NB4 (cell line): Measurements from ENCODE around the gene TRIO.

ENCODE experiments used
- DNase-seq: peaks from one replicate; pipeline ENCODE4 v3.0.0; 2010; ENCODE audit warnings: low read depth
- H3K4me3 ChIP-seq: one replicate; pipeline ENCODE4 v1.5.1; 2011; ENCODE audit warnings: mild to moderate bottlenecking, low read depth, low read length, moderate library complexity
- MYC ChIP-seq: IDR thresholded peaks from 2 replicates; pipeline ENCODE4 v1.6.1; 2011; ENCODE audit warnings: low read depth, low read length
- POLR2A ChIP-seq: IDR thresholded peaks from 2 replicates; pipeline ENCODE4 v1.6.1; 2011; ENCODE audit warnings: mild to moderate bottlenecking; ENCODE audit not compliant: insufficient read length; ENCODE audit errors: extremely low read depth
- TF ChIP-seq, protein P1 (sequence below): IDR thresholded peaks from 2 replicates; pipeline ENCODE4 v1.6.1; 2011; ENCODE audit warnings: low read depth, low read length
- TF ChIP-seq, protein P2 (sequence below): IDR thresholded peaks from one replicate; pipeline ENCODE4 v1.5.1; 2012; ENCODE audit warnings: low read depth, low read length

TRIO gene

GRCh38 chr5:14220642-14221041 lies 77.5 kb downstream of the TRIO start:
- TF ChIP-seq, protein P1, sequence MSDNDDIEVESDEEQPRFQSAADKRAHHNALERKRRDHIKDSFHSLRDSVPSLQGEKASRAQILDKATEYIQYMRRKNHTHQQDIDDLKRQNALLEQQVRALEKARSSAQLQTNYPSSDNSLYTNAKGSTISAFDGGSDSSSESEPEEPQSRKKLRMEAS = no peak
- no peak for TF ChIP-seq POLR2A
- TF ChIP-seq, protein P2, sequence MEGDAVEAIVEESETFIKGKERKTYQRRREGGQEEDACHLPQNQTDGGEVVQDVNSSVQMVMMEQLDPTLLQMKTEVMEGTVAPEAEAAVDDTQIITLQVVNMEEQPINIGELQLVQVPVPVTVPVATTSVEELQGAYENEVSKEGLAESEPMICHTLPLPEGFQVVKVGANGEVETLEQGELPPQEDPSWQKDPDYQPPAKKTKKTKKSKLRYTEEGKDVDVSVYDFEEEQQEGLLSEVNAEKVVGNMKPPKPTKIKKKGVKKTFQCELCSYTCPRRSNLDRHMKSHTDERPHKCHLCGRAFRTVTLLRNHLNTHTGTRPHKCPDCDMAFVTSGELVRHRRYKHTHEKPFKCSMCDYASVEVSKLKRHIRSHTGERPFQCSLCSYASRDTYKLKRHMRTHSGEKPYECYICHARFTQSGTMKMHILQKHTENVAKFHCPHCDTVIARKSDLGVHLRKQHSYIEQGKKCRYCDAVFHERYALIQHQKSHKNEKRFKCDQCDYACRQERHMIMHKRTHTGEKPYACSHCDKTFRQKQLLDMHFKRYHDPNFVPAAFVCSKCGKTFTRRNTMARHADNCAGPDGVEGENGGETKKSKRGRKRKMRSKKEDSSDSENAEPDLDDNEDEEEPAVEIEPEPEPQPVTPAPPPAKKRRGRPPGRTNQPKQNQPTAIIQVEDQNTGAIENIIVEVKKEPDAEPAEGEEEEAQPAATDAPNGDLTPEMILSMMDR = no peak
- no peak for TF ChIP-seq MYC
- no peak for DNase-seq
- no peak overlapping the region for H3K4me3 ChIP-seq

- no peak for DNase-seq
- TF ChIP-seq, protein P1 = no peak
- TF ChIP-seq, protein P2 = no peak
- TF ChIP-seq MYC (no peak), POLR2A (no peak)
- no peak overlapping the region for H3K4me3 ChIP-seq
These were observed 78.6 kb downstream of the TRIO start for GRCh38 chr5:14221732-14222131.

GRCh38 chr5:14222206-14222605 lies 79.1 kb downstream of the TRIO start:
- H3K4me3 ChIP-seq = no peak overlapping the region
- no peak for DNase-seq
- no peak for TF ChIP-seq MYC

DNA sequence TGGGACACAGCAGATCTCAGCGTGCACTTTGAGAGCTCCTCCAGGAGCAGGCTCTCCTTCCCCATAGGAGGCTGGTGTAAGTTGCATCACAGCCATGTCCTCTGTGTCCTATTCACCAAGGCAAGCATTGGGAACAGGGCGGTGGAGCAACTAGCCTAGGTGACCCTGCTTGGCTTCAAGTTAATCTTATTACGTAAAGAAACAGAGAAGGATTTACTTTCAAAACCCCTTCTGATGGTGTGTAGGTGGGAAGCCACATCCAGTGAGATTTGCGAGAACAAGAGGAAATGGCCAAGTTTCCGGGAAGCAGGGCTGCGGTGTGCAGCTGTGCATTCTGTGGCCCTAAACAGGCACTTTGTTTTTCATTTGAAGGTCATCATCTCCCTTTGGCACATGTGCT lies 80.2 kb downstream of the TRIO start:
- DNase-seq = no peak
- no peak overlapping the region for H3K4me3 ChIP-seq
- TF ChIP-seq, protein P1 = no peak
- TF ChIP-seq, protein P2 = no peak
- TF ChIP-seq POLR2A (no peak), MYC (no peak)

DNA sequence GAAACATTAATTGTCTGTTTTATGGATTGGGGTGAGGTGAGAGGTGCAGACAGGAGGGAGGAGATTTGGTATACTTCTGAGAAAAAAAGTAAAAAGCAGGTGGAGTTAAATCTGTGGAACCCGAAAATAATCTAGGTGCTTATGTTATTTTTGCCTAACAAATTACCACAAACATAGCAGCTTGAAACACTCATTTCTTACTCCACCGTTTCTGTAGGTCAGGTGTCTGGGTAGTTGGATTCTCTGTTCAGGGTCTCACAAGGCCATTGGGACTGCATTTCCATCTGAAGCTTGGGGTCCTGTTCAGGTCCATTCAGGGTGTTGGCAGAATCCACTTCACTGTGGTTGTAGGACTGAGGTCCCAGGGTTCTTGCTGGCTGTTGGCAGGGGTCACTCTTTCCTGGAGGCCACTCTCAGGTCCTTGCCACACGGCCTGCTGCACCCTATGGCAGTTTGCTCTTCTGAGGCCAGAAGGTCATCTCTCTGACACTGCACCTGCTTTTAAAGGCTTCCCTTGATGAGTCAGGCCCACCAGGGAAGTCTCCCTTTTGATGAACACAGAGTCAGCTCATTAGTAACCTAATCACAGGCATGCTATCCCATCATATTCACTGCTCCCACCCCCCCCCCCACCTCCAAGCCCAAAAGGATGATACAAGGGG lies 82.2 kb downstream of the TRIO start:
- TF ChIP-seq, protein P2 = no peak
- TF ChIP-seq, protein P1 = no peak
- TF ChIP-seq MYC (no peak), POLR2A (no peak)
- H3K4me3 ChIP-seq = no peak overlapping the region
- DNase-seq = no peak

GRCh38 chr5:14226149-14226548 lies 83.0 kb downstream of the TRIO start:
- DNase-seq = no peak
- H3K4me3 ChIP-seq = no peak overlapping the region
- TF ChIP-seq, protein P2 = no peak
- no peak for TF ChIP-seq MYC
- TF ChIP-seq, protein P1 = no peak
- no peak for TF ChIP-seq POLR2A
